GM18526 (cell line): ENCODE data around the gene RTN4.

Experiments
- POLR2A ChIP-seq: IDR thresholded peaks from 3 replicates; pipeline ENCODE4 v1.6.1; 2011; ENCODE audit not compliant: insufficient read length; ENCODE audit errors: extremely low read depth

Gene RTN4

DNA sequence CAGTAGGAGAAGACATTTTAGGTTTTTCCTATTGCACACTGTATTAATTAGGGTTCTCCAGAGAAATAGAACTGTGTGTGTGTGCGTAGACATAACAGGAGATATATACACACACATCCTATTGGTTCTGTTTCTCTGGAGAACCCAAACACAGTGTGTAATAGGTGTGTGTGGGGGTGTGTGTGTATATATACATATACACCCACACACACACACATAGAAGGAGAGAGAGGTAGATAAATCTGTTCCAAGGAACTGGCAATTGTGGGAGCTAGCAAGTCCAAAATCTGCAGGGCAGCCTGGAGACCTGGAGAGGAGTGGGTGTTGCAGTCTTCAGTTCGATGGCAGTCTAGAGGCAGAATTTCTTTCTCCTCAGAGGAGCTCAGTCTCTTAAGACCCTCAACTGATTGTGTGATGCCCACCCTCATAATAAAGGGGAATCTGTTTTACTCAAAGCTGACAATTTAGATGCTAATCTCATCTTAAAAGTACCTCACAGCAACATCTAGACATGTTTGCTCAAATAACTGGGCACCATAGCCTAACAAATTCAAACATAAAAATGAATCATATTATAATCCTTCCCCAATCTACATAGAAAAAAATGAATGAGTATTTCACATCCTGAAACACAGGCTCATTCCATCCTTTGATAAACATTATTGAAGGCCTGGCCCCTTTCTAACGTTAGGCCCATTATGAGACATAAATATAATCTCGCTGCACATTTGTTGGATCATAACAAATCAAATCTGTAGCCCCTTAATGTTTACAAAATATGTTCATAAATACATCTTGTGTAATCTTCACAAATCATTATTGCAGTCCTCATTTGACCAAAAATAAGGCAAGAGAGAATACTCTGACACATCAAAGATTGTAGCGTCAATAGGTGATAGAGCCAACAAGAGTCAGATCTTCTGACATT lies 35.1 kb upstream of the RTN4 start:
- no peak for TF ChIP-seq POLR2A

DNA sequence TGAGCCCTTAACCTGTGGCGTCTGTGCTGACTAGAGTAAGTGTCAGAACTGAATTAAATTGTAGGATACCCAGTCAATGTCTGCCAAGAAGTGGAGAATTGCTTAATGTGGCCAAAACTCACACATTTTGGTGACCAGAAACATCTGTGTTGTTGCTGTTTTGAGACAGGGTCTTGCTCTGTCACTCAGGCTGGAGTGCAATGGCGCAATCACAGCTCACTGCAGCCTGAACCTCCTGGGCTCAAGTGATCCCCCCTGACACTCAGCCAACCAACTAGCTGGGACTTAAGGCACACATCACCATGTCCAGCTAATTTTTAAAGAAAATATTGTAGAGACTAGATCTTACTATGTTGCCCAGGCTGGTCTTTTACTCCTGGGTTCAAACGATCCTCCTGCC lies 34.4 kb upstream of the RTN4 start:
- no peak for TF ChIP-seq POLR2A

DNA sequence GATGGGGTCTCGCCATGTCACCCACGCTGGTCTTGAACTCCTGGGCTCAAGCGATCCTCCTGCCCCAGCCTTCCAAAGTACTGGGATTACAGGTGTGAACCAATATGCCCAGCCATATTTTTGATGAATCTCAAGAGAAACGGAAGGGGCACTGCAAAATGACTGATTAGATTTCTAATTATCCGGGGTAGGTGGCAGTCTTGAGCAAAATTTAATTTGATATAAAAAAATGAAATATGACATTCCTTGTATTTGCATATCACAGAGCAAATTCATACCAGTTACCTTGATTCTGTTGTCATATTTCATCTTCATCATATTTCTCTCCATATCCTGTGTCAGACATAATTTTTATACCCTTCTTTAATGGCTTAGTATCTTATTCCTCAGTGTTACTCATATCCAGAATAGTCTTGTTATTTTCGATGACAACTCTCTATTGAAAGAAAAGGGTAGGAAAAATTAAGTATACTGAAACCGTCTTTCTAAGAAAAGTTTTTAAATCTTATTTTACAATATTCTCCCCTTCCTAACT lies 30.0 kb upstream of the RTN4 start:
- TF ChIP-seq POLR2A, result no peak

- TF ChIP-seq POLR2A, result no peak
These were observed 28.7 kb upstream of the RTN4 start for GRCh38 chr2:55078956-55079355.

- TF ChIP-seq POLR2A, result no peak
These were observed 26.5 kb upstream of the RTN4 start for GRCh38 chr2:55076721-55077120.

GRCh38 chr2:55073000-55073983 lies 23.0 kb upstream of the RTN4 start:
- no peak for TF ChIP-seq POLR2A

DNA sequence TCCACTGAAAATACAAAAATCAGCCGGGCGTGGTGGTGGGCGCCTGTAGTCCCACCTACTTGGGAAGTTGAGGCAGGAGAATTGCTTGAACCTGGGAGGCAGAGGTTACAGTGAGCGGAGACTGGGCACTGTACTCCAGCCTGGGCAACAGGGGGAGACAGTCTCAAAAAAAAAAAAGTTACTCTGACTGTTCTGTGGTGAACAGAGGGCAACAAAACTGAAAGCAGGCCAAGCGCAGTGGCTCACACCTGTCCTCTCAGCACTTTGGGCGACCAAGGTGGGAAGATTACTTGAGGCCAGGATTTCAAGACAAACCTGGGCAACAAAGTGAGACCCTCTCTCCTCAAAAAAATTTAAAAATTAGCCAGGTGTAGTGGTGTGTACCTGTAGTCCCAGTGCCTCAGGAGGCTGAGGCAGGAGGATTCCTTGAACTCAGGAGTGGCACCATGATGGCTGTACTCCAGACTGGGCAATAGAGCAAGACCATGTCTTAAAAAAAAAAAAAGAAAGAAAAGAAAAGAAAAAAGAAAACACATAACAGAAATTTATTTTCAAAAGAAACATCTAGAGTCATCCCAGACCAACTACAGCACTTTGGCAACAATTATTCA lies 13.6 kb upstream of the RTN4 start:
- TF ChIP-seq POLR2A, result no peak

GRCh38 chr2:55063226-55063625 lies 13.0 kb upstream of the RTN4 start:
- TF ChIP-seq POLR2A, result no peak

DNA sequence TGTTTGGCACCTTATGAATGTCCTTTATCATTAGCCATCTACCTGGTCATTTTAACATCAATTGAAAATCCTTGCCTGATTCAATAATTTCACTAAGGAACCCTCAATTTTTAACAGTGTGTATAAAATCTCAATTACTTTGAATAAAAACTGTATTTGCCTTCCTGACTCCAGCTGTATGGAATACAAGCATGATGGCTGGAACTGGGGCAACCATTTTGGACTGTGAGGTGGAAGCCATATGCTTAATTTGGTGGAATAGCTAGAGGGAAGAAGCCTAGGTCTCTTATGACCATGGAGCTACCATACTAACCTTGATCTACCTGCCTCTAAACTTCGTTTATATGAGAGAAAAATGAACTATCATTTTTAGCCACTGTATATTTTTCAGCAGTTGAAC lies 12.5 kb upstream of the RTN4 start:
- TF ChIP-seq POLR2A, result no peak

DNA sequence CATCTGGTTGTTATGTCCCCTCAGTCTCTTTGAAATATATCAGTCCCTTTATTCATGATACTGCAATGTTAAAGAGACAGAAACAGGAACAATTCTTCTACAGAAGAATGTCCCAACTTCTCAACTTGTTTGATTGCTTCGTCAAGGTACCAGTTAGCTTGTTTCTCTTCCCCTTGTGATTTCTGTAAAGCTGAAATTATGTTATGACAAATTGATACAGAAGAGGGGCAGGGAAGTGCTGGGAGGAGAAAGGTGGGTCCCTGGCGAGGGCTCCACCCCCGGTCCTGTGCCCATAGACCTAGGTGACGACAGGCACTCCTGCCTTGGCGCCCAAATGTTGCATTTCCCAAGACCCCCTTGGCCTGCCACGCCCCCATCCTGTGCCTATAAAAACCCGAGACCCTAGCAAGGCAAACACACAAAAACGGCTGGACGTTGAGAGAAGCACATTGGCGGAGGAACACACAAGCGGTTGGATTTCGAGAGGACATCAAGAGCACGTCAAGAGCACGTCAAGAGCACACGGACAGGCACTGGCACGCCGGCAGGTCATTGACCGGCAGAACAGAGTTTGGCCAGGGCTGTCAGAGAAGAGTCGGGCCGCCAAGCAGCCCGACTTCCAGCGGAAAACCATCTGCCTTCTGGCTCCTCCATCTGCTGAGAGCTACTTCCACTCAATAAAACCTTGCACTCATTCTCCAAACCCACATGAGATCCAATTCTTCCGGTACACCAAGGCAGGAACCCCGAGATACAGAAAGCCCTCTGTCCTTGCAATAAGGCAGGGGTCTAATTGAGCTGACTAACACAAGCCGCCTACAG lies 11.5 kb upstream of the RTN4 start:
- no peak for TF ChIP-seq POLR2A

- TF ChIP-seq POLR2A, result no peak
These were observed 9.5 kb upstream of the RTN4 start for GRCh38 chr2:55059793-55060192.

- TF ChIP-seq POLR2A, result no peak
These were observed 7.2 kb upstream of the RTN4 start for GRCh38 chr2:55057474-55057873.

- TF ChIP-seq POLR2A, result no peak
These were observed 5.8 kb upstream of the RTN4 start for GRCh38 chr2:55056024-55056521.

DNA sequence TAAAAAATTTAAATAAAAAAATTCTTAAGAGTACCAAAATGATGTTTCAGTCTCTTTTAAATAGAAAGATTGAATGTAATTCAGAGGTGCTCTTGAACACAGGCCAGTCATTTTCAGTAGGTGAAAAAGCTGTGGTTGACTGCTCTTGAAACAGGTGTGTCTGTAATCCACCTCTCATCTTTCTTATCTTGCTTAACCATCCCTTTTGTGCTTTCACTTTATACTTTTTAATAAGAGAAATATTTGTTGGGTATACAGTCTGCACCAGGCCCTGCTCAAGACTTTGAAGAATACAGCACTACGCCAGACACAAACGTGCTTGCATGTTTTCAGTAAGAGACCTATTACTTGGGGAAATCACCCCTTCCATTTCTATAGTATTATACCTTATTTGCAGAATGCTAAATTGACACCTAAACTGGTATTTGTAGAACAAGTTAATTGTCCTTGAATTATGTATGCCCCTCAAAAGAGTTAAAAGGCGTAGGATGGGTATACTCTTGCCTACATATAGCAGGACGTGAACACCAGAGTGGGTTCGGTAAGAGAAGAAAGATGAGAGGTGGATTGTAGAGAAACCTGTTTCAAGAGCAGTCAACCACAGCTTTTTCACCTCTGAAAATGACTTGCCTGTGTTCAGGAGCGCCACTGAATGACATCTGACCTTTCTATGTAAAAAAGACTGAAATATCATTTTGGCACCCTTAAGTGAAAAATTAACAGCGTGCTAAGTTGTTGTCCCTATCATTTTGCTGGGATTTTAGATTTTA lies 4.0 kb upstream of the RTN4 start:
- no peak for TF ChIP-seq POLR2A
